GM19455 (cell line): ENCODE data around the gene GMIP.
A peak's percentile ranks its signal among the peaks of the same experiment; 100 is the strongest.

Source experiments
- ATAC-seq: cut with Tn5 transposase; IDR thresholded peaks from one replicate; pipeline ENCODE4 v1.9.1; 2021; ENCODE audit not compliant: unreplicated experiment

The GMIP gene

DNA sequence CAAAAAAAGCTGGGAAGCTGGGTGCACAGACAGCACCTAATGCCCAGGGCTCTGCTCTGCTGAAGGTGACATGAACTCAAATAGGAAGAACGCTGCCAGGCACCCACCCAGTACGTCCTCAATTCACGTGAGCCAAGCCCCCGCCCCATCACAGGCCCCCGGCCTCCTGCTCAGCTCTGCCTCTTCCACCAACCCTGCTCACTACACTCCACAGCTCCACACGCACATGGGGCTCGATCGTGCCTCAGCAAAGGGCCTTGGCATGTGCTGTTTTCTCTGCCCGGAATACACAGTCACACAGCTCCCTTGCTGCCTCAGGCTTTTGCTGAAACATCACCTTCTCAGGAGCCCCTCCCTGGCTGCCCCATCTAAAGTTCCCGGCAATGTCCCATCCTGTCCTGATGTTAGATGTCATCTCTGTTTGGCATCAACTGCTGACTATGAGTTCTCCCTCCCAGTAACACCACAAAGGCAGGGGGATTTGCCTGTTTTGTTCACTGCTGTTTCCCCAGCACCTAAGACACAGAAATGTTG is 17.8 kb upstream of the GMIP start:
- ATAC-seq, result no peak

GRCh38 chr19:19659646-19660245 is 16.3 kb upstream of the GMIP start:
- no peak for ATAC-seq

DNA sequence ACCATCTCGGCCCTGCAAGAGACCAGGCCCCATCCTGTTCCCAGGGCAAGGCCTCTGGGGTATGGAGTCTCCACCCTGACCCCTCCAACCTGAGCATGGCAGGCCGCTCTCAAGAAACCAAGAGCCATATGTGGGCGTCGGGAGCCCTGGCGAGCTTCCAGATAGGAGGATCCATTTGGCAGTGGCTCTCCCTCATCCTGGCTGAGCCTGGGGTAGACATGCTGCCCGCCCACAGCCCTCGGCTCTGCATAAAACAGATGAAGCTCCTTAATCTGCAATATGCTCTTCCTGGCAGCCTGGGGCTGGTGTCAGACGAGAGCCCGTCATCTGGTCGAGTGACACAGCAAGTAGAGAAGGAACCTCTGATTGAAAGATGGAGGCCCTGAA is 13.9 kb upstream of the GMIP start:
- ATAC-seq, result no peak

GRCh38 chr19:19656451-19657396 is 13.3 kb upstream of the GMIP start:
- ATAC-seq, result no peak

DNA sequence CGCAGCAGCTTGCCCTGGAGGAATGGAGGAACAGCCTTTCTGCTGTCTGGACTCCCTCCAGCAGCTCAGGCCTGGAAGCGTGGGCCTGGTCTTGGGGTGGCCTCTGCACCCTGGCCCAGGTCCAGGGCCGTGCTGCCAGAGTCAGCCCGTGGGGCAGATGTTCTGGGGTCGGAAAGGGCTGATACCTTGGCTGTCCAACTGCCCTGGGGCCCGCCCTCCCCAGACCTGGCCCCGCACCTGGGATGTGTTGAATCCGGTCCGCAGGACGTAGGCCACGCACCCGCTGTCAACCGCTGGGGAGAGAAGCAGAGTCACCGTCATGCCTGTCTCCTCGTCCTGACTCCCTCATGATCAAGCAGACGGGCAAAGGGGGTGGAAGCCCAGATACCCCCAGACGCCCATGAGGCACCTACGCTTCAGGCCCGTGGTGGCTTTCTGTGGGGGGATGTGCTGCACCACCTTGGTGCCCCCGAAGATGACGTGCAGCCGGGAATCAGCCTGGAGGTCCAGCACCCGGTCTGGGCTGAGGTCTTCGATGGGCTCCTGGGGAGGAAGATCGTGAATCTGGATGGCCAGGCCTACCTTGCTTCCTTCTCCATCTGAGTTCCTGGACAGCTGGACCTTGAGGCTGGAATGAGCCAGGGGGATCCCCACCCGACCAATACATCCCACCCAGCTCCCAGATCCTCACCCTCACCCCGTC is 12.3 kb upstream of the GMIP start:
- no peak for ATAC-seq

- no peak for ATAC-seq
Observed at GRCh38 chr19:19655051-19655594, 11.7 kb upstream of the GMIP start.

DNA sequence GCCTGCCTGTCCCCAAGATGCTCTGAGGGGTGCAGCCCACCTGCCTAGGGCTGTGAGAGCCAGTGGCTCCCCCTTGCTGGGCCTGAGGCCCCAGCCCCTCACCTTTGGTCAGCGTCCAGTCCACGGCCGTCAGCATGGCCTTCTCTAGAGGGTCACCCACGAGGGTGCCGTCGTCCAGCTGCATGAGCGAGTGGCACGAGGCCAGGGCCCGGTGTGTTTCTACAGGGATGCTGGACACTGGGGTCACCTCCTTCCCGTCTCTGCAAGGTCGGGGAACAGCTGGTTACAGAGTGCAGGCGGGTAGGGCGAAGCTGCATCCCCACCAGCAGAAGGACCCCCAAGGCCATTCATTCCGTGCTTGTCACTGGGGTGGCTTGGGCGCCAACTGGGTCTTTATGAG is 11.0 kb upstream of the GMIP start:
- no peak for ATAC-seq

GRCh38 chr19:19653597-19654147 is 10.2 kb upstream of the GMIP start:
- ATAC-seq, result no peak

DNA sequence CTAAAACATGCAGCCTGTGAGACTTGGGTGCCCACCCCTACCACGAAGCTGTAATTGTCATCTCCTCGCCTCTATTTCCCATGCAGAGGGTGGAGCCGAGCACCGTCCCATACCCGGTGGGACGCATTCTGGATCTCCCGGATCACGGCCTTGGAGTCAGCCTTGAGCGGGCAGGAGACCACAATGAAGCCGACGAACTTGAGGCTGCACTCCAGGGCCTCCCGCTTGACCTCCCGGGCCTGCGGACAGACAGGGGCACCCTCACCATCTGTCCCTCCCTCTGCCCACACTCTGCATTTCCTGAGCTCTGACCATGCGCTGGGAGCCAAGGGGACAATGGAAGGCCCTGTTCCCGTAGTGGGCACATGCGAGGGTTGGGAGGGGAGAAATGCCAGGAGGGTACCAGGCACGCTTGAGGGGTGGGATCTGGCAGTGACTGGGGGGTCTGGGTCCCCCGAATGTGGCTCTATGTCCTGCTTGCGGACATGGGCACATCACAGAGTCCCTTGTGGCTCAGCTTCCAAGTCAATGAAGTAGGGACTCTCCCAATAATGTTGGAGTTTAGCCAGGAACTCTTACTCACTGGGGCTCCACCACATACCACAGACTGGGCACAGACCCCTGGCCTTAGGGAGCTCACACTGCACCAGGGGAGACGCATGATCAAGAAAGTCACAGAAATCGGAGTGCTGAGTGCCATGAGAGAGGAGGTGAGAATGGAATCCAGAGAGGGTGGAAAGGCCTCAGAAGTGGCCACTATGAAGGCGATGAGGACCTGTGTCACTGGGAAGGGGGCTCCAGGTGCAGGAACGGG is 9.2 kb upstream of the GMIP start:
- ATAC-seq, result no peak

DNA sequence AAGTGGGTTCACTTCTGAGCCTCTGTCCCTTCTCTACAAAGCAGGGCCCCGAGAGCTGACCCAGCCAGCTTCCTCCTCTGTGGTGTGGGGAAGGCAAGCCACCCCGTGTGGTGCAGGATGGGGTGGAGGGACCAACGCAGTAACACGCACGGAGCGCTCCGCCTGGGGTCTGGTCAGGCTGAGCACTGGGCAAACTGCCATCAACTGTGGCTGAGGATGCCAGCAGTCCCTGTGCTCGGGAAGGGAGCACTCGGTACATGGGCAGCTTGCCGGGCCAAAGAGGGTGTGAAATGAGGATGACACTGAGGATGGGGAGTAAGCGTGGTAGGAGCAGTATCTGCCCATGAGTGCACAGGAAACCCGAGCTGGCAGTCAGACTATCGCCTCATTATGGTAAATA is 7.6 kb upstream of the GMIP start:
- ATAC-seq, result no peak

DNA sequence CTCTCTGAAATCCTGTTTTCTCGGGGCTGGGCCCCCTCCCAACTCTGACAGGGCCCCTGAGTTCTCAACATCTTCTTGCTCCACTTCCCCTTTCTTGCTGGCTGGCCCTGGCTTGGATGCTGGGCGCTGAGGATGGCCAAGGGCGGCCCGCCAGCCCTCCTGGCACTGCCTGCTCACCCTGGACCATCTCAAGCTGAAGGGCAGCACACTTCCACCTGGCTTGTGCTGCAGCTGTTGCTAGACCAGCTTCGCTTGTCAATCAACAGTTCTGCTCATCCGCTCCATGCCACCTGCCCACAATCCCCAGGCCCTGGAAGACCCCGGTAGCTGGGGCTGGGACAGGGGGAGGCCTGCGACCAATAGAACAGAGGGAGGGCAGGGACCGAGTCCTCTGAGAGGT is 6.9 kb upstream of the GMIP start:
- no peak for ATAC-seq

- ATAC-seq, result no peak
Observed at GRCh38 chr19:19649580-19649995, 6.1 kb upstream of the GMIP start.

GRCh38 chr19:19649155-19649554 is 5.7 kb upstream of the GMIP start:
- no peak for ATAC-seq

- ATAC-seq, result no peak
Observed at GRCh38 chr19:19647037-19647835, 3.8 kb upstream of the GMIP start.

DNA sequence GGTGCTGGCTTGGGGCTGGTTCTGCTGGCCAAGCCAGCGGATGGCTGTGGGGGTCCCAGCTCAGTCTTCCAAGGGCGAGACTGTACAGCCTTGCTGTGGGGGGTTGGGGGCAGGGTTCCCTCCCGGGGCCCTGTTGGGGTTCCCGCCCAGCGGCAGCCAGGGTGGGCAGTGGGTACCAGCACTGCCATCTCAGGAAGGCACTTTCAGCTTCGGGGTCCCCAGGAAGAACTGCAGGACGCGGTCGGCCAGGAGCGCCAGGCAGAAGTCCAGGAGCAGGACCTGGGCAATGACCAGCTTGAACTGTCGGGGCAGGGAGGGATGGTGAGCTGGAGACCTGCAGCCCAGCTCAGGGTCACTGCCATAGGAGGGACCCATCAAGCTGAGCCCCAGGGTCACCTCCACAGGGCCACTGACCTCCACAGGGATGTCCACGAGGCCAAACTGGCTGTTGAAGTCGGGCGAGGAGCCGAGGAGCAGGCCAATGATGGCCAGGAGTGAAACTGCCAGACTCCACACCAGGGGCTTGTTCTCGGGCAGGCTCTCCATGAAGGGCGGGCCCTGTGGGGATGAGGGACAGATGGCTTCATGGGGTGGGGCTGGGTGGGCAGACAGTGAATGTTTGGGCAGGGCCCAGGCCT is 1.9 kb upstream of the GMIP start:
- ATAC-seq, result no peak

- no peak for ATAC-seq
Observed at GRCh38 chr19:19644054-19644388, 564 bp upstream of the GMIP start.

GRCh38 chr19:19642506-19643157 is 825 bp downstream of the GMIP start:
- peak; percentile 16 for ATAC-seq

DNA sequence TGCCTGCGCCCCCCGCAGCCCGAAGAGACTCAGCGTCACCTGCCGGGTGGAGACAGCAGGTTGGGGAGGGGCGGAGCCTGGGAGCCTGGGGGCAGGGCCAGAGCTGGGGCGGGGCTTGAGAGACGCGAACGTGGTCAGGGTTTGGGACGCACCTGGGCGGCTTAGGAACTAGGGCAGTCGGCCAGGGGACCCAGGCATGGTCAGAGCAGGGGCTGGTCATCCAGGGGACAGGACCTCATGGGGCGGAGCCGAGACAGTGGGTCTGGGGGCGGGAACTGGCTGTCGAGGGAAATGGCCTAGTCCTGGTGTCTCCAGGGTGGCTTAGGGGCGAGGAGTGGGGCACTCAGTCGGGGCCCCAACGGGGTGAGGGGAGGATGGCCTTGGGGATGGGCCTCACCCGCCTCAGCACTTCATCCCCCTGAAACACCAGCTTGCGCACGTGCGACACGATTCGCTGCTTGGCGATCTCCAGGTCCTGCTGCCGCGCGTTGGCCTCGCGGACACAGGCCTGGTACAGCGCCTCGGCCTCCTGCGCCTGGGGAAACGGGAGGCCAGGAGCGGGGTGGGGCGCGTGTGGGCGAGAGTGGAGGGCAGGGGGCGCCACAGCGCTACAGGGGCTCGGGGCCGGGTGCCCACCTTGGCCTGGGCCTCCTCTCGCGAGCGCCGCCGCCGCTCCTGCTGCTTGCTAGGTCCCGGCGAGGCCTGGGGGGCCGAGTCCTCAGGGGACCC is 5.8 kb downstream of the GMIP start:
- ATAC-seq, result no peak
